ENCODE data around the gene CEP41.
"Not testable (repeated sequence)": the region's sequence is repeated elsewhere in the genome, so short reads cannot be mapped to it uniquely, and the experiment has no call there.

DNA sequence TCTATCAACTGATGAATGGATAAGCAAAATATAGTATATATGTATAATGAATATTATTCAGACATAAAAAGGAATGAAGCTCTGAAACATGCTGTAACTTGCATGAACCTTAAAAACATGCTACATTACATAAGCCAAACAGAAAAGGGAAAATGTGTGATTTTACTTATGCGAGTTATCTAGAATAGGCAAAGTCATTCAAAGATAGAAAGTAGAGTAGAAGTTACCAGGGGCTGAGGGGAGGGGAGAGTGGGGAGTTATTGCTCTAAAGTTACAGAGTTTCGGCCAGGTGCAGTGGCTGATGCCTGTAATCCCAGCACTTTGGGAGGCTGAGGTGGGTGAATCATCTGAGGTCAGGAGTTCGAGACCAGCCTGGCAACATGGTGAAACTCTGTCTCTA, 10.5 kb upstream of the CEP41 start:
- TF ChIP-seq, protein P1, sequence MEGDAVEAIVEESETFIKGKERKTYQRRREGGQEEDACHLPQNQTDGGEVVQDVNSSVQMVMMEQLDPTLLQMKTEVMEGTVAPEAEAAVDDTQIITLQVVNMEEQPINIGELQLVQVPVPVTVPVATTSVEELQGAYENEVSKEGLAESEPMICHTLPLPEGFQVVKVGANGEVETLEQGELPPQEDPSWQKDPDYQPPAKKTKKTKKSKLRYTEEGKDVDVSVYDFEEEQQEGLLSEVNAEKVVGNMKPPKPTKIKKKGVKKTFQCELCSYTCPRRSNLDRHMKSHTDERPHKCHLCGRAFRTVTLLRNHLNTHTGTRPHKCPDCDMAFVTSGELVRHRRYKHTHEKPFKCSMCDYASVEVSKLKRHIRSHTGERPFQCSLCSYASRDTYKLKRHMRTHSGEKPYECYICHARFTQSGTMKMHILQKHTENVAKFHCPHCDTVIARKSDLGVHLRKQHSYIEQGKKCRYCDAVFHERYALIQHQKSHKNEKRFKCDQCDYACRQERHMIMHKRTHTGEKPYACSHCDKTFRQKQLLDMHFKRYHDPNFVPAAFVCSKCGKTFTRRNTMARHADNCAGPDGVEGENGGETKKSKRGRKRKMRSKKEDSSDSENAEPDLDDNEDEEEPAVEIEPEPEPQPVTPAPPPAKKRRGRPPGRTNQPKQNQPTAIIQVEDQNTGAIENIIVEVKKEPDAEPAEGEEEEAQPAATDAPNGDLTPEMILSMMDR (IDR thresholded peaks at IDR 0.05) = not testable (repeated sequence)
- TF ChIP-seq POLR2A (IDR thresholded peaks at IDR 0.05) = not testable (repeated sequence)

All from heart left ventricle (tissue), 13 donors.